Fibroblast of villous mesenchyme (primary cell): ENCODE data around the gene KLF11. TPM values are rescaled to one million over a fixed set of nuclear protein-coding genes. Genes with fewer than 3 reads are reported as not detected.

ENCODE experiments used
- DNase-seq: peaks from one replicate; pipeline ENCODE4 v3.0.0-alpha.2; 2010; ENCODE audit warnings: low read depth
- H3K4me3 ChIP-seq: 2 replicates; pipeline ENCODE4 v1.5.1; 2011; ENCODE audit warnings: low read depth, mild to moderate bottlenecking, low read length
- CTCF ChIP-seq: IDR thresholded peaks from 2 replicates; pipeline ENCODE4 v1.5.1; 2012; ENCODE audit warnings: low read depth, mild to moderate bottlenecking, low read length; ENCODE audit not compliant: insufficient read depth
- total RNA-seq: library from RNA; depleted of rRNA; stranded (reverse); fragments of >200 nt; gene quantifications from 2 replicates; pipeline ENCODE4 v1.2.3, GENCODE V29; 2012

The KLF11 gene
- total RNA-seq, 1 donor = 6.9 TPM

GRCh38 chr2:10075571-10076209 is 32.3 kb downstream of the KLF11 start:
- H3K4me3 ChIP-seq = no peak overlapping the region
- DNase-seq = no peak
- TF ChIP-seq CTCF = no peak

GRCh38 chr2:10076511-10076910 is 33.2 kb downstream of the KLF11 start:
- no peak for DNase-seq
- H3K4me3 ChIP-seq = no peak overlapping the region
- TF ChIP-seq CTCF = no peak

GRCh38 chr2:10076988-10077527 is 33.7 kb downstream of the KLF11 start:
- TF ChIP-seq CTCF = no peak
- no peak overlapping the region for H3K4me3 ChIP-seq
- DNase-seq = no peak

GRCh38 chr2:10078001-10078400 is 34.7 kb downstream of the KLF11 start:
- no peak overlapping the region for H3K4me3 ChIP-seq
- no peak for DNase-seq
- no peak for TF ChIP-seq CTCF

- DNase-seq = no peak
- H3K4me3 ChIP-seq = peak overlapping the region; percentile 43
Measured at GRCh38 chr2:10078704-10079265, 35.4 kb downstream of the KLF11 start.

GRCh38 chr2:10079266-10079869 is 36.0 kb downstream of the KLF11 start:
- peak; percentile 61 for DNase-seq
- TF ChIP-seq CTCF = no peak
- H3K4me3 ChIP-seq = peak overlapping the region; percentile 43

More at GRCh38 chr2:10078704-10079265, 35.4 kb downstream of the KLF11 start:
- no peak for TF ChIP-seq CTCF
